GM23248 (cell line): ENCODE measurements around the gene PAX7.

Experiments used
- EZH2 ChIP-seq: fragments of 200-600 bp; sonication (generic); IDR thresholded peaks from 2 replicates; pipeline ENCODE4 v1.6.1; 2018; ENCODE audit warnings: antibody characterized with exemption, mild to moderate bottlenecking; ENCODE audit not compliant: insufficient read depth, poor library complexity, severe bottlenecking
- EZH2phosphoT487 ChIP-seq: fragments of 200-600 bp; sonication (generic); IDR thresholded peaks from 2 replicates; pipeline ENCODE4 v1.6.1; 2018; ENCODE audit warnings: antibody characterized with exemption, moderate library complexity, mild to moderate bottlenecking, low read depth; ENCODE audit not compliant: insufficient read depth

DNA sequence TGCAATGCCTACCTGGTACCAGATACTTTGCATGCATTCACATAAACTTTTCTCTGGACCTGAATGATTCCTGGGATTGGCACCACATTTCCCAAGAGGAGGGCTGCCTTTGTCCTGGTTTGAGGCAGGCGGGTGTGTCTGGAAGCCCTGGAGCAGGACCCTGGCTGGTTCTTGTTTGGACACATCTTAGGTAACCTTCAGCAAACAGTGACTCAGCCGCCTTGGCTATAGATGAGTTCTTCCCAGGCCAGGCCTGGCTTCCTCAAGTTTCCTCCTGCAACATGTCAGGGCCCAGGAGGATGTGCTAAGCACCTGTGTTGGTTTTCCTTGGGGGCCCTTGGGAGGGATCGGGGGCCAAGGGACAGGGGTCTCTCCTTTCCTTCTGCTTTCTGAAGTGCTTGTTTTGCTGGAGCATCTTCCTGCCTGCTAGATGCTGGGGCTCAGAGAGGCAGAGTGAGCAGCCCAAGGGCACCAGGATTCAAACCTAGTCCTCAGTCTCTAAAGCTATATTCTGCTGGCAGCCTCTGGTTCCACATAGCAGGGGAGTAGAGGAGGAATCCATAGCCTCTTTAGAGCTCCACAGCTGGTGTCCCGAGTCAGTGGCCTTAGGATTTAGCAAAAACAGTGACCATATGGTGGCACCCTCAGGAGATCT, 38.2 kb downstream of the PAX7 start:
- TF ChIP-seq EZH2phosphoT487 = no peak
- TF ChIP-seq EZH2 = no peak
